ENCODE results near the gene IGFBP3. TPM values are rescaled to one million over a fixed set of nuclear protein-coding genes. Genes with fewer than 3 reads are reported as not detected.

The IGFBP3 gene
- total and polyA plus RNA-seq, 9 of the 15 experiments (the other 6 are each of a cell fraction or from before 2014, with no cell fraction given): 0.08 to 0.22 (median 0.10) TPM; not detected in 5

GRCh38 chr7:45939574-45939973 is 18.5 kb upstream of the IGFBP3 start (continued):
- TF ChIP-seq ARID3A (IDR thresholded peaks at IDR 0.05; ENCODE audit: borderline replicate concordance, low read depth, low read length) (no peak), ZNF444 (CRISPR knock-in tag; IDR thresholded peaks at IDR 0.05) (no peak), SLC30A9 (CRISPR knock-in tag; IDR thresholded peaks at IDR 0.05) (no peak)

- Histone ChIP-seq H3K4me2 (ENCODE audit: insufficient read depth, low read length) (no peak overlapping the region), H3K9ac (ENCODE audit: insufficient read depth in 1 of 2, low read depth in 2 of 2, low read length in 2 of 2) (no peak overlapping the region), H3K9me3 (replicated peaks; ENCODE audit: control insufficient read depth, insufficient read depth, low read depth, low read length) (no peaks in the 10 kb centered on the region), H3K9me1 (ENCODE audit: control insufficient read depth, insufficient read depth, low read length) (no peaks in the 10 kb centered on the region), H3K79me2 (ENCODE audit: control insufficient read depth, insufficient read depth, low read length) (no peaks in the 10 kb centered on the region), H3K4me3 (no peak overlapping the region), H4K20me1 (replicated peaks; ENCODE audit: control insufficient read depth, insufficient read depth, low read length) (no peaks in the 10 kb centered on the region), H3K27me3 (ENCODE audit: control insufficient read depth in 2 of 2, insufficient read depth in 2 of 2, low read length in 2 of 2) (no peaks in the 10 kb centered on the region), H2AFZ (ENCODE audit: low read depth, low read length) (no peak overlapping the region), H3K4me1 (replicated peaks in 1 of 2; ENCODE audit: control insufficient read depth in 2 of 2, insufficient read depth in 2 of 2, low read length in 2 of 2) (no peaks in the 10 kb centered on the region), H3K27ac (ENCODE audit: extremely low read depth, low read depth, low read length) (no peak overlapping the region), H3K36me3 (ENCODE audit: control insufficient read depth, insufficient read depth, low read length) (no peaks in the 10 kb centered on the region)
- ChIA-PET CTCF (ENCODE audit: low intra/inter-chr PET ratio) (no interaction called here), POLR2A (interaction anchor here (0.7 kb wide), 1 partner anchor 11 kb away, joined by 3 read pairs; no protein-coding TSS in a partner anchor)
- FAIRE-seq (no peak), DNase-seq (ENCODE audit: extremely low read depth in 1 of 4, low spot score in 3 of 4) (peak in 3 of 4 experiments; percentile 9 to 26 (median 25)), ATAC-seq (peak; percentile 67)
- 1% methylated on average over 21 of the region's 22 CpGs for WGBS (ENCODE audit: insufficient coverage, low coverage, missing lambda C conversion rate)
- in situ Hi-C loops (cut with MboI) (no loop called here), intact Hi-C loops (cut with micrococcal nuclease) (no loop called here)
- no TSS peak for BruUV-seq (replicated peaks)
- TF ChIP-seq BCLAF1 (IDR thresholded peaks at IDR 0.05; ENCODE audit: borderline replicate concordance in 1 of 2, control insufficient read depth in 1 of 2, low read depth in 2 of 2, low read length in 1 of 2): no peak
- no peak for TF ChIP-seq ZNF146 (CRISPR knock-in tag; IDR thresholded peaks at IDR 0.05; ENCODE audit: unreplicated experiment)
- TF ChIP-seq CTCF (IDR thresholded peaks at IDR 0.05 in 2 of 3, conservative IDR thresholded peaks at IDR 0.05 in 1 of 3; ENCODE audit: insufficient read depth in 2 of 3, low read depth in 1 of 3, low read length in 3 of 3): peak in 2 of 3 experiments; percentile 10 to 11; a peak in 2 of 6 replicates
- no peak for TF ChIP-seq SMARCB1 (IDR thresholded peaks at IDR 0.05; ENCODE audit: insufficient read length, low read depth)
- TF ChIP-seq CEBPB (tag; IDR thresholded peaks at IDR 0.05): no peak
- TF ChIP-seq ELK3 (CRISPR knock-in tag; IDR thresholded peaks at IDR 0.05): no peak
- no peak for TF ChIP-seq CBFB (CRISPR knock-in tag; IDR thresholded peaks at IDR 0.05)
- TF ChIP-seq ZNF696 (CRISPR knock-in tag; conservative IDR thresholded peaks at IDR 0.05): no peak
- no peak for TF ChIP-seq FOXK1 (CRISPR knock-in tag; IDR thresholded peaks at IDR 0.05; ENCODE audit: borderline replicate concordance)
Measured at GRCh38 chr7:45938626-45939302, 17.7 kb upstream of the IGFBP3 start.
